SK-N-SH treated with all-trans-retinoic acid at 6 μM for 48 hours (cell line): ENCODE measurements around the gene ANKRD39.

ENCODE experiments used
- ATAC-seq: fragments of 200-7000 bp; cut with Tn5 transposase; 3 replicates; pipeline ENCODE4 v1.9.1; 2020; ENCODE audit warnings: mild to moderate bottlenecking, moderate library complexity
- ARNTL ChIP-seq: fragments of 450-650 bp; formaldehyde crosslinking; IDR thresholded peaks from 2 replicates; pipeline ENCODE4 v1.5.0; 2020; ENCODE audit warnings: low read depth, mild to moderate bottlenecking, moderate library complexity, borderline replicate concordance
- BACH2 ChIP-seq: fragments of 250-450 bp; sonication (Bioruptor Pico); IDR thresholded peaks from 2 replicates; pipeline ENCODE4 v1.9.0; 2021; ENCODE audit warnings: mild to moderate bottlenecking, borderline replicate concordance
- CREB5 ChIP-seq: fragments of 250-450 bp; sonication (Bioruptor Pico); IDR thresholded peaks from 2 replicates; pipeline ENCODE4 v1.5.1; 2020; ENCODE audit warnings: low read depth, mild to moderate bottlenecking, moderate library complexity
- CSDC2 ChIP-seq: fragments of 250-450 bp; sonication (Bioruptor Pico); IDR thresholded peaks from 2 replicates; pipeline ENCODE4 v1.5.0; 2020; ENCODE audit warnings: mild to moderate bottlenecking, moderate library complexity
- CSRNP3 ChIP-seq: fragments of 250-450 bp; sonication (Bioruptor Pico); IDR thresholded peaks from 2 replicates; pipeline ENCODE4 v1.5.1; 2021; ENCODE audit warnings: mild to moderate bottlenecking, moderate library complexity
- ESRRG ChIP-seq: fragments of 250-450 bp; sonication (Bioruptor Pico); IDR thresholded peaks from 2 replicates; pipeline ENCODE4 v1.6.1; 2021; ENCODE audit warnings: mild to moderate bottlenecking
- GLIS3 ChIP-seq: fragments of 250-450 bp; sonication (Bioruptor Pico); IDR thresholded peaks from 2 replicates; pipeline ENCODE4 v1.5.0; 2020; ENCODE audit warnings: mild to moderate bottlenecking, moderate library complexity
- ISL1 ChIP-seq: fragments of 250-450 bp; sonication (Bioruptor Pico); IDR thresholded peaks from 2 replicates; pipeline ENCODE4 v2.1.2; 2022; ENCODE audit warnings: mild to moderate bottlenecking, moderate library complexity
- OSR1 ChIP-seq: fragments of 250-450 bp; sonication (Bioruptor Pico); IDR thresholded peaks from 2 replicates; pipeline ENCODE4 v1.8.0; 2022; ENCODE audit warnings: moderate library complexity, mild to moderate bottlenecking, inconsistent platforms
- PATZ1 ChIP-seq: fragments of 250-450 bp; sonication (Bioruptor Pico); IDR thresholded peaks from 2 replicates; pipeline ENCODE4 v1.8.0; 2020; ENCODE audit warnings: mild to moderate bottlenecking, moderate library complexity, borderline replicate concordance
- PPARA ChIP-seq: fragments of 250-450 bp; sonication (Bioruptor Pico); IDR thresholded peaks from 2 replicates; pipeline ENCODE4 v1.5.0; 2020; ENCODE audit warnings: mild to moderate bottlenecking, borderline replicate concordance
- RARB ChIP-seq: fragments of 250-450 bp; sonication (Bioruptor Pico); IDR thresholded peaks from 2 replicates; pipeline ENCODE4 v1.8.0; 2021; ENCODE audit warnings: mild to moderate bottlenecking, moderate library complexity
- SNAI2 ChIP-seq: fragments of 250-450 bp; sonication (Bioruptor Pico); IDR thresholded peaks from 2 replicates; pipeline ENCODE4 v1.5.0; 2020; ENCODE audit warnings: mild to moderate bottlenecking, moderate library complexity
- TCF4 ChIP-seq: fragments of 250-450 bp; sonication (Bioruptor Pico); IDR thresholded peaks from 2 replicates; pipeline ENCODE4 v1.8.0; 2021; ENCODE audit warnings: mild to moderate bottlenecking, moderate library complexity, borderline replicate concordance
- TOX ChIP-seq: fragments of 250-450 bp; sonication (Bioruptor Pico); IDR thresholded peaks from 2 replicates; pipeline ENCODE4 v1.8.0; 2021; ENCODE audit warnings: mild to moderate bottlenecking, moderate library complexity, borderline replicate concordance
- TSHZ2 ChIP-seq: fragments of 250-450 bp; sonication (Bioruptor Pico); IDR thresholded peaks from 2 replicates; pipeline ENCODE4 v1.5.0; 2020; ENCODE audit warnings: mild to moderate bottlenecking, moderate library complexity
- ZC3H10 ChIP-seq: fragments of 250-450 bp; sonication (Bioruptor Pico); IDR thresholded peaks from 2 replicates; pipeline ENCODE4 v1.5.1; 2021; ENCODE audit warnings: mild to moderate bottlenecking, moderate library complexity
- ZFP3 ChIP-seq: fragments of 250-450 bp; sonication (Bioruptor Pico); IDR thresholded peaks from 2 replicates; pipeline ENCODE4 v1.5.0; 2020; ENCODE audit warnings: mild to moderate bottlenecking, moderate library complexity
- ZFP30 ChIP-seq: fragments of 450-650 bp; formaldehyde crosslinking; IDR thresholded peaks from 2 replicates; pipeline ENCODE4 v1.5.0; 2022; ENCODE audit warnings: mild to moderate bottlenecking, moderate library complexity
- ZNF565 ChIP-seq: fragments of 450-650 bp; formaldehyde crosslinking; conservative IDR thresholded peaks from 2 replicates; pipeline ENCODE4 v1.5.0; 2020; ENCODE audit warnings: low read depth, mild to moderate bottlenecking, moderate library complexity
- ZNF70 ChIP-seq: fragments of 450-650 bp; formaldehyde crosslinking; IDR thresholded peaks from 2 replicates; pipeline ENCODE4 v1.5.0; 2020; ENCODE audit warnings: mild to moderate bottlenecking, moderate library complexity

ANKRD39 gene

GRCh38 chr2:96876269-96877041, 18.6 kb upstream of the ANKRD39 start:
- ATAC-seq, result peak; percentile 14; the same call in 2 of the 3 replicates
- TF ChIP-seq BACH2, result no peak
- no peak for TF ChIP-seq ARNTL (CRISPR knock-in tag)
- no peak for TF ChIP-seq CSDC2
- TF ChIP-seq ZFP3 (CRISPR knock-in tag), result no peak
- no peak for TF ChIP-seq RARB (CRISPR knock-in tag)
- TF ChIP-seq PATZ1, result no peak
- no peak for TF ChIP-seq ISL1 (CRISPR knock-in tag)
- no peak for TF ChIP-seq SNAI2 (CRISPR knock-in tag)
- TF ChIP-seq GLIS3, result no peak
- TF ChIP-seq PPARA (CRISPR knock-in tag), result no peak
- no peak for TF ChIP-seq CSRNP3
- TF ChIP-seq ZNF565 (CRISPR knock-in tag), result no peak
- no peak for TF ChIP-seq OSR1 (CRISPR knock-in tag)
- TF ChIP-seq ESRRG, result no peak
- no peak for TF ChIP-seq TOX (CRISPR knock-in tag)
- no peak for TF ChIP-seq ZNF70 (CRISPR knock-in tag)
- no peak for TF ChIP-seq ZFP30 (CRISPR knock-in tag)
- no peak for TF ChIP-seq ZC3H10
- TF ChIP-seq, all 23 proteins: peak for 0

GRCh38 chr2:96875498-96876268, 17.9 kb upstream of the ANKRD39 start:
- peak; percentile 25; the same call in 2 of the 3 replicates for ATAC-seq
- no peak for TF ChIP-seq RARB (CRISPR knock-in tag)
- TF ChIP-seq TOX (CRISPR knock-in tag), result no peak
- no peak for TF ChIP-seq TCF4
- no peak for TF ChIP-seq CREB5 (CRISPR knock-in tag)
- TF ChIP-seq ARNTL (CRISPR knock-in tag), result no peak
- no peak for TF ChIP-seq ZNF70 (CRISPR knock-in tag)
- TF ChIP-seq ZFP30 (CRISPR knock-in tag), result no peak
- TF ChIP-seq SNAI2 (CRISPR knock-in tag), result no peak
- no peak for TF ChIP-seq BACH2

GRCh38 chr2:96874198-96874831, 16.5 kb upstream of the ANKRD39 start:
- ATAC-seq, result no peak
- no peak for TF ChIP-seq OSR1 (CRISPR knock-in tag)
- TF ChIP-seq TSHZ2 (CRISPR knock-in tag), result no peak
- TF ChIP-seq CREB5 (CRISPR knock-in tag), result no peak
